GM12878 (cell line): ENCODE measurements around the gene CD164L2. TPM values are rescaled to one million over a fixed set of nuclear protein-coding genes. Genes with fewer than 3 reads are reported as not detected.

ENCODE experiments used
- ATAC-seq: fragments of 200-7000 bp; cut with Tn5 transposase; 3 replicates; pipeline ENCODE4 v1.9.1; 2020; ENCODE audit warnings: mild to moderate bottlenecking, moderate library complexity
- BruUV-seq: library from RNA; stranded (reverse); fragments of 400-500 nt; replicated peaks from 2 replicates; lab custom pipeline; 2021; lab: Mats Ljungman, UMichigan
- CTCF ChIA-PET: fragments of 300-600 bp; sonication (Branson Sonifier 250); formaldehyde crosslinking; extraction: SDS; loops from one replicate; lab custom pipeline; 2021; ENCODE audit warnings: inconsistent platforms; lab: Yijun Ruan, JAX
- POLR2A ChIA-PET: fragments of 350-600 bp; formaldehyde crosslinking; extraction: SDS; loops from one replicate; lab custom pipeline; 2021; ENCODE audit warnings: inconsistent platforms; lab: Charles Lee
- RAD21 ChIA-PET: fragments of 300-600 bp; sonication (Branson Sonifier 250); formaldehyde crosslinking; loops from one replicate; lab custom pipeline; 2023; ENCODE audit warnings: antibody characterized with exemption; ENCODE audit not compliant: unreplicated experiment; lab: Charles Lee
- SMC1A ChIA-PET: fragments of 300-600 bp; sonication (Branson Sonifier 250); formaldehyde crosslinking; loops from one replicate; lab custom pipeline; 2023; ENCODE audit not compliant: unreplicated experiment, uncharacterized antibody; lab: Charles Lee
- DNase-seq: peaks from one replicate; pipeline ENCODE4 v3.0.0-alpha.2; 2011; ENCODE audit warnings: low read depth, low spot score
- FAIRE-seq: peaks from 3 replicates; lab custom pipeline; 2011; peaks lifted over from hg19 to GRCh38; lab: Jason Lieb, UNC
- H2AFZ ChIP-seq: 2 replicates; pipeline ENCODE4 v1.6.0; 2011; ENCODE audit warnings: low read depth, low read length, control low read depth; ENCODE audit not compliant: control insufficient read depth
- H3K27ac ChIP-seq: 2 replicates; pipeline ENCODE4 v1.5.1; 2011; ENCODE audit warnings: control low read depth; ENCODE audit not compliant: control insufficient read depth, insufficient read depth
- H3K27me3 ChIP-seq, 2 experiments: replicated peaks in 1 of 2; 2 replicates each; pipeline versions ENCODE4 v1.6.0 to v1.6.1; 2011; ENCODE audit warnings: low read length in 1 of 2; ENCODE audit not compliant: control insufficient read depth in 2 of 2, insufficient read depth in 2 of 2
- H3K36me3 ChIP-seq, 2 experiments: 2 replicates each; pipeline ENCODE4 v1.5.1; 2011; ENCODE audit warnings: low read length in 1 of 2; ENCODE audit not compliant: control insufficient read depth in 2 of 2, insufficient read depth in 2 of 2
- H3K4me1 ChIP-seq: 2 replicates; pipeline ENCODE4 v1.6.1; 2011; ENCODE audit warnings: mild to moderate bottlenecking, low read length, moderate library complexity, mixed read lengths; ENCODE audit not compliant: control insufficient read depth, insufficient read depth
- H3K4me2 ChIP-seq: 2 replicates; pipeline ENCODE4 v1.6.0; 2011; ENCODE audit warnings: control low read depth; ENCODE audit not compliant: control insufficient read depth, insufficient read depth
- H3K4me3 ChIP-seq: fragments of 200-600 bp; sonication (generic); 2 replicates; pipeline ENCODE4 v1.5.1; 2016
- H3K79me2 ChIP-seq: 2 replicates; pipeline ENCODE4 v1.6.0; 2011; ENCODE audit warnings: low read length; ENCODE audit not compliant: control insufficient read depth, insufficient read depth
- H3K9ac ChIP-seq: 2 replicates; pipeline ENCODE4 v1.8.0; 2011; ENCODE audit warnings: low read length, control low read depth, mixed read lengths; ENCODE audit not compliant: control insufficient read depth, insufficient read depth
- H3K9me3 ChIP-seq: replicated peaks from 3 replicates; pipeline ENCODE4 v1.5.1; 2011; ENCODE audit warnings: mild to moderate bottlenecking, low read length; ENCODE audit not compliant: control insufficient read depth, insufficient read depth
- H4K20me1 ChIP-seq: 2 replicates; pipeline ENCODE4 v1.6.0; 2011; ENCODE audit not compliant: control insufficient read depth, insufficient read depth
- BCL11A ChIP-seq: IDR thresholded peaks from 2 replicates; pipeline ENCODE4 v1.6.1; 2011; ENCODE audit warnings: low read depth, low read length
- EGR1 ChIP-seq, 2 experiments: IDR thresholded peaks; 1 replicate in 1 of 2; 2 replicates in 1 of 2; pipeline ENCODE4 v1.6.1; 2011 to 2012; ENCODE audit warnings: low read depth in 2 of 2, low read length in 2 of 2, borderline replicate concordance in 1 of 2, mild to moderate bottlenecking in 1 of 2, moderate library complexity in 1 of 2
- GATAD2B ChIP-seq: fragments of 450-650 bp; conservative IDR thresholded peaks from 2 replicates; pipeline ENCODE4 v1.6.1; 2017; ENCODE audit warnings: low read depth, mild to moderate bottlenecking, moderate library complexity
- HCFC1 ChIP-seq: fragments of 150-350 bp; IDR thresholded peaks from 2 replicates; pipeline ENCODE4 v1.6.1; 2014; ENCODE audit warnings: low read length
- JUND ChIP-seq: IDR thresholded peaks from 2 replicates; pipeline ENCODE4 v1.6.1; 2012; ENCODE audit warnings: low read depth, mild to moderate bottlenecking, low read length, improper control_type of control experiment, moderate library complexity
- LARP7 ChIP-seq: fragments of 450-650 bp; IDR thresholded peaks from 2 replicates; pipeline ENCODE4 v1.6.1; 2017; ENCODE audit warnings: mild to moderate bottlenecking
- MYC ChIP-seq: IDR thresholded peaks from 2 replicates; pipeline ENCODE4 v1.6.1; 2011; ENCODE audit warnings: mild to moderate bottlenecking, low read length, moderate library complexity, inconsistent platforms; ENCODE audit not compliant: insufficient read depth, insufficient replicate concordance, insufficient read length, severe bottlenecking
- NFXL1 ChIP-seq: fragments of 450-650 bp; IDR thresholded peaks from 2 replicates; pipeline ENCODE4 v1.6.1; 2017; ENCODE audit warnings: antibody characterized with exemption, mild to moderate bottlenecking, borderline replicate concordance
- PML ChIP-seq: IDR thresholded peaks from 2 replicates; pipeline ENCODE4 v1.6.1; 2012; ENCODE audit warnings: low read length, inconsistent platforms
- RCOR1 ChIP-seq: conservative IDR thresholded peaks from 2 replicates; pipeline ENCODE4 v1.6.1; 2012; ENCODE audit warnings: low read depth, low read length, improper control_type of control experiment
- TAF1 ChIP-seq: IDR thresholded peaks from 2 replicates; pipeline ENCODE4 v1.6.1; 2011; ENCODE audit warnings: mild to moderate bottlenecking, low read depth, low read length, borderline replicate concordance
- WGBS: methylation state at CpG from one replicate; pipeline ENCODE4 v1.1.6; 2016; ENCODE audit warnings: low lambda C conversion rate; ENCODE audit not compliant: insufficient replicate concordance, insufficient coverage; ENCODE audit errors: missing lambda C conversion rate; 5-methylcytosine and 5-hydroxymethylcytosine counted together
- in situ Hi-C: fragments of 300-500 bp; cut with MboI; formaldehyde crosslinking; loops from 9 replicates; pipeline ENCODE4 v1.14.3; 2018; ENCODE audit warnings: mixed read lengths
- intact Hi-C: fragments of 100-400 bp; cut with micrococcal nuclease; formaldehyde crosslinking; loops from one replicate; pipeline ENCODE4 v1.14.2; 2022; ENCODE audit not compliant: unreplicated experiment
- polyA plus RNA-seq, 11 experiments: library from polyadenylated mRNA; depleted of rRNA in 4 of 11; unstranded in 6 of 11; stranded (reverse) in 5 of 11; fragments of >200 nt; fragmentation: Nextera tagmentation in 4 of 11; fragmentation: Illumina TruSeq in 1 of 11; extraction: Ambion mirVana in 4 of 11; extraction: Trizol in 1 of 11; gene quantifications; 1 replicate in 1 of 11; 2 replicates in 10 of 11; pipeline versions ENCODE4 v1.2.1 to v1.2.3, GENCODE V29; 2011 to 2016; ENCODE audit warnings: inconsistent platforms in 2 of 11, missing spikeins in 2 of 11, low read depth in 1 of 11
- total RNA-seq, 4 experiments: library from RNA; depleted of rRNA in 3 of 4; stranded (reverse); fragments of >200 nt in 3 of 4; fragmentation: Illumina TruSeq in 1 of 4; extraction: Trizol in 1 of 4; gene quantifications; 2 replicates each; pipeline versions ENCODE4 v1.2.1 to v1.2.3, GENCODE V29; 2013 to 2021
- TF ChIP-seq, protein P1 (sequence below): IDR thresholded peaks from 2 replicates; pipeline ENCODE4 v1.6.1; 2012; ENCODE audit warnings: low read depth, low read length, improper control_type of control experiment

The CD164L2 gene
- total and polyA plus RNA-seq, 10 of the 15 experiments (the other 5 are each of a cell fraction or from before 2014, with no cell fraction given): not detected

DNA sequence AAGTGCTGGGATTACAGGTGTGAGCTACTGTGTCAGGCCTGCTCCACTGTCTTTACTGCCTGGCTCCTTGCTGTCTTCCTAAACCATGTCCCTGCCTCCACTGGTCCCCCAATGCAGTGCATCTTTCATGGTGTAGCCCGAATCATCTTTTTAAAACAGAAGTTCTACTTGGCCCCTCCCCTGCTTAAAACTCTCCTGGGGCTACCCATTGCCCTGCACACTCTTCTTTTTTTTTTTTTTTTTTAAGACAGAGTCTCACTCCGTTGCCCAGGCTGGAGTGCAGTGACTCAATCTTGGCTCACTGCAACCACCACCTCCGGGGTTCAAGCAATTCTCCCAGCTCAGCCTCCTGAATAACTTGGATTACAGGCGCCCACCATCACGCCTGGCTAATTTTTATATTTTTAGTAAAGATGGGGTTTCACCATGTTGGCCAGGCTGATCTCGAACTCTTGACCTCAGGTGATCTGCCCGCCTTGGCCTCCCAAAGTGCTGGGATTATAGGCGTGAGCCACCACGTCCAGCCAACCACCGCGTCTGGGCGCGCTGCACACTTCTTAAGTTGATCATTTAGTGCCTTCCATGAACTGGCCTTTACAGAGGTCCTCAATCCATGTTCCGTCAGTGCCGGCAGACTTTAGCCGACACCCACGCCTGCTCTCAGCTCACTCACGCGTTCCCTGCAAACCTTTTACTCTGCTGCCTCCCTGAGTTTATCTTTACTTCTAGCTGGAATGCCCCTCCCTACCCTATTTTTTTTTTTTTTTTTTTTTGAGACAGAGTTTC, 10.9 kb downstream of the CD164L2 start:
- Histone ChIP-seq H3K9ac (no peak overlapping the region), H3K4me3 (no peak overlapping the region), H3K36me3 (no peaks in the 10 kb centered on the region)
- POLR2A ChIA-PET: interaction anchor here (0.6 kb wide), 3 partner anchors 27 to 45 kb away, joined by 3 to 5 read pairs (median 4); no protein-coding TSS in a partner anchor
- ATAC-seq: no peak
- SMC1A ChIA-PET: no interaction called here
- no peak for DNase-seq
- TF ChIP-seq LARP7 (no peak), MYC (no peak), TAF1 (no peak), BCL11A (no peak), PML (no peak), EGR1 (IDR thresholded peaks at IDR 0.05; ENCODE audit: borderline replicate concordance in 1 of 2, low read depth in 2 of 2, low read length in 2 of 2) (no peak), NFXL1 (no peak), HCFC1 (no peak), RCOR1 (no peak), GATAD2B (no peak), JUND (no peak)
- TF ChIP-seq, protein P1, sequence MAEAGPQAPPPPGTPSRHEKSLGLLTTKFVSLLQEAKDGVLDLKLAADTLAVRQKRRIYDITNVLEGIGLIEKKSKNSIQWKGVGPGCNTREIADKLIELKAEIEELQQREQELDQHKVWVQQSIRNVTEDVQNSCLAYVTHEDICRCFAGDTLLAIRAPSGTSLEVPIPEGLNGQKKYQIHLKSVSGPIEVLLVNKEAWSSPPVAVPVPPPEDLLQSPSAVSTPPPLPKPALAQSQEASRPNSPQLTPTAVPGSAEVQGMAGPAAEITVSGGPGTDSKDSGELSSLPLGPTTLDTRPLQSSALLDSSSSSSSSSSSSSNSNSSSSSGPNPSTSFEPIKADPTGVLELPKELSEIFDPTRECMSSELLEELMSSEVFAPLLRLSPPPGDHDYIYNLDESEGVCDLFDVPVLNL: no peak
- TF ChIP-seq, all 136 proteins: peak for 0
- ChIA-PET CTCF (interaction anchor here (0.6 to 2.3 kb wide), 7 partner anchors 16 to 269 kb away, joined by 3 to 12 read pairs (median 3); no protein-coding TSS in a partner anchor), RAD21 (no interaction called here)
- Histone ChIP-seq H4K20me1 (no peaks in the 10 kb centered on the region; the same call in 1 of the 2 replicates), H3K27ac (no peak overlapping the region), H3K79me2 (no peaks in the 10 kb centered on the region), H2AFZ (no peak overlapping the region), H3K9me3 (no peaks in the 10 kb centered on the region), H3K4me1 (peaks cover 10% of the 10 kb centered on the region), H3K27me3 (no peaks in the 10 kb centered on the region; a peak in 1 of 4 replicates), H3K4me2 (no peak overlapping the region)
- intact Hi-C loops: no loop called here
- in situ Hi-C loops: no loop called here
- 69% methylated on average over 19 of the region's 19 CpGs for WGBS
- no peak for FAIRE-seq
- BruUV-seq: no TSS peak
